Adrenal gland (tissue), 5 donors: Measurements from ENCODE around the gene HYAL2.

Experiments used
- CTCF ChIP-seq, 6 experiments: fragments of 450-650 bp in 4 of 6; fragments of 200-600 bp in 2 of 6; sonication (generic) in 1 of 6; IDR thresholded peaks; 1 replicate in 5 of 6; 2 replicates in 1 of 6; pipeline versions ENCODE4 v1.5.1 to v1.8.0; 2016 to 2021; ENCODE audit warnings: antibody characterized with exemption in 6 of 6, mild to moderate bottlenecking in 2 of 6, moderate library complexity in 1 of 6
- POLR2A ChIP-seq, 2 donors: fragments of 450-650 bp; IDR thresholded peaks; one replicate each; pipeline ENCODE4 v1.6.1; 2017; ENCODE audit warnings: antibody characterized with exemption in 2 of 2, mild to moderate bottlenecking in 2 of 2, moderate library complexity in 1 of 2
- donor health status: DM: no; HTN: no; CAD: no.

DNA sequence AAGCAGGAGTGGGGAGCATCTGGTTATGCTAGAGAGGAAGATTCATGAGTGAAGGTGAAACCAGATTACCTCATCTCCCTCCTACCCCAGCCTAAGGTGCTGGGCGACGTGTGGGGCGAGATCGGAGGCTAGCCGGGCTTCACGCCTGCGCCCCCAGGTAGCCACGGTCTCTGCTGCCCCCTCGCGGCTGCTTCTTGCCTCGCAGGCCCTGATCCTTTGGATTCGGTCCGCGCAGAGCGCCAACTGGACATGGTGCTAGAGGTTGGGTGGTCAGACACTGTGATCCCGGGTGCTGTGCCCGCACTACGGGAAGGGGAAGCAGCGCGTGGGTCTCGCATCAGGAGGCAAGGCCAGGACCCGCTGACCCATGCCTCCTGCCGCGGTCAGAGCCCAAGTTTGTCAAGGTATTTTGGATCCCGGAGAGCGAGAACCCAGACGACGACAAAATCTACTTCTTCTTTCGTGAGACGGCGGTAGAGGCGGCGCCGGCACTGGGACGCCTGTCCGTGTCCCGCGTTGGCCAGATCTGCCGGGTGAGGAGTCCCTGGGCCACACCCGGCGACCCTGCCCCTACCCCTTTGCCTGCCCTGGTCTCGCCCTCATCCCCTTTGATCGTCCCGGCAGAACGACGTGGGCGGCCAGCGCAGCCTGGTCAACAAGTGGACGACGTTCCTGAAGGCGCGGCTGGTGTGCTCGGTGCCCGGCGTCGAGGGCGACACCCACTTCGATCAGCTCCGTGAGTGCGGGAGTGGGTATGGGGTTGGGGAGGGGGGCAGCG is 49.4 kb downstream of the HYAL2 start:
- TF ChIP-seq CTCF (IDR thresholded peaks at IDR 0.05): peak; percentile 97 to 99 (median 98)
- peak in 1 of 2 donors; percentile 9 for TF ChIP-seq POLR2A (IDR thresholded peaks at IDR 0.05)
